ENCODE measurements around the gene CCDC116.
"Not testable (repeated sequence)": the region's sequence is repeated elsewhere in the genome, so short reads cannot be mapped to it uniquely, and the experiment has no call there.

CCDC116 gene

GRCh38 chr22:21652010-21652546 is 19.5 kb downstream of the CCDC116 start:
- DNase-seq (ENCODE audit: low read depth): no peak

GRCh38 chr22:21652547-21653545 is 20.3 kb downstream of the CCDC116 start:
- no peak for DNase-seq (ENCODE audit: low read depth)

GRCh38 chr22:21657020-21657359 is 24.4 kb downstream of the CCDC116 start:
- no peak for DNase-seq (ENCODE audit: low read depth)

- DNase-seq (ENCODE audit: low read depth): no peak
Measured at GRCh38 chr22:21657360-21658032, 24.9 kb downstream of the CCDC116 start.

GRCh38 chr22:21659864-21660525 is 27.4 kb downstream of the CCDC116 start:
- DNase-seq (ENCODE audit: low read depth): no peak

- DNase-seq (ENCODE audit: low read depth): no peak
Measured at GRCh38 chr22:21660904-21661303, 28.3 kb downstream of the CCDC116 start.

GRCh38 chr22:21661991-21662390 is 29.4 kb downstream of the CCDC116 start:
- DNase-seq (ENCODE audit: low read depth): no peak

GRCh38 chr22:21663738-21664137 is 31.2 kb downstream of the CCDC116 start:
- no peak for DNase-seq (ENCODE audit: low read depth)

- DNase-seq (ENCODE audit: low read depth): no peak
Measured at GRCh38 chr22:21665047-21665851, 32.7 kb downstream of the CCDC116 start.

GRCh38 chr22:21666786-21667185 is 34.2 kb downstream of the CCDC116 start:
- DNase-seq (ENCODE audit: low read depth): no peak

GRCh38 chr22:21669026-21669425 is 36.5 kb downstream of the CCDC116 start:
- DNase-seq (ENCODE audit: low read depth): no peak

GRCh38 chr22:21672107-21672629 is 39.6 kb downstream of the CCDC116 start:
- no peak for DNase-seq (ENCODE audit: low read depth)

GRCh38 chr22:21673534-21674321 is 41.2 kb downstream of the CCDC116 start:
- DNase-seq (ENCODE audit: low read depth): no peak

GRCh38 chr22:21674638-21675245 is 42.2 kb downstream of the CCDC116 start:
- no peak for DNase-seq (ENCODE audit: low read depth)

- DNase-seq (ENCODE audit: low read depth): no peak
Measured at GRCh38 chr22:21677606-21678443, 45.3 kb downstream of the CCDC116 start.

GRCh38 chr22:21678842-21679241 is 46.3 kb downstream of the CCDC116 start:
- not testable (repeated sequence) for DNase-seq (ENCODE audit: low read depth)

- DNase-seq (ENCODE audit: low read depth): no peak
Measured at GRCh38 chr22:21679383-21679782, 46.8 kb downstream of the CCDC116 start.

- no peak for DNase-seq (ENCODE audit: low read depth)
Measured at GRCh38 chr22:21680830-21681565, 48.4 kb downstream of the CCDC116 start.

All from GM04503 (cell line).